NCI-H82 treated with DMSO at 0.1 percent for 48 hours (cell line): ENCODE data around the gene ASB9.
"Not testable (repeated sequence)": the region's sequence is repeated elsewhere in the genome, so short reads cannot be mapped to it uniquely, and the experiment has no call there.

Source experiments
- DNase-seq: peaks from one replicate; lab custom pipeline; 2025; ENCODE audit not compliant: unreplicated experiment; lab: John Stamatoyannopoulos, UW

The ASB9 gene

GRCh38 chrX:15269618-15270521, at the start of gene ASB9:
Gene ASB9, minus strand, starts transcription at chrX:15270083. Its CDS starts 209 bp downstream, at chrX:15269874.
- no peak for DNase-seq

- DNase-seq = no peak
Measured at GRCh38 chrX:15319075-15319474, 49.2 kb upstream of the ASB9 start.

GRCh38 chrX:15315509-15315908, 45.6 kb upstream of the ASB9 start, which contains the start of gene ASB11:
Gene ASB11, minus strand, starts transcription at chrX:15315640. Its CDS starts 35 bp downstream, at chrX:15315605.
- no peak for DNase-seq

GRCh38 chrX:15314472-15314871, 44.6 kb upstream of the ASB9 start:
- no peak for DNase-seq

GRCh38 chrX:15311119-15311518, 41.2 kb upstream of the ASB9 start:
- DNase-seq = no peak

- no peak for DNase-seq
Measured at GRCh38 chrX:15310117-15310516, 40.2 kb upstream of the ASB9 start.

- DNase-seq = not testable (repeated sequence)
Measured at GRCh38 chrX:15305899-15306298, 36.0 kb upstream of the ASB9 start.

- no peak for DNase-seq
Measured at GRCh38 chrX:15301924-15302323, 32.0 kb upstream of the ASB9 start.

- no peak for DNase-seq
Measured at GRCh38 chrX:15299941-15300851, 30.3 kb upstream of the ASB9 start.

- no peak for DNase-seq
Measured at GRCh38 chrX:15298780-15299179, 28.9 kb upstream of the ASB9 start.

- DNase-seq = no peak
Measured at GRCh38 chrX:15298201-15298600, 28.3 kb upstream of the ASB9 start.

GRCh38 chrX:15293451-15293850, 23.6 kb upstream of the ASB9 start:
- no peak for DNase-seq

- DNase-seq = no peak
Measured at GRCh38 chrX:15292861-15293260, 23.0 kb upstream of the ASB9 start.

GRCh38 chrX:15277604-15278003, 7.7 kb upstream of the ASB9 start:
- no peak for DNase-seq

GRCh38 chrX:15274946-15275345, 5.1 kb upstream of the ASB9 start:
- DNase-seq = no peak

GRCh38 chrX:15273275-15273674, 3.4 kb upstream of the ASB9 start:
- not testable (repeated sequence) for DNase-seq

- no peak for DNase-seq
Measured at GRCh38 chrX:15271757-15272156, 1.9 kb upstream of the ASB9 start.

- DNase-seq = no peak
Measured at GRCh38 chrX:15269120-15269519, 763 bp downstream of the ASB9 start.

- no peak for DNase-seq
Measured at GRCh38 chrX:15254852-15255251, 15.0 kb downstream of the ASB9 start.

- DNase-seq = no peak
Measured at GRCh38 chrX:15245896-15246295, 24.0 kb downstream of the ASB9 start.

GRCh38 chrX:15244421-15244820, 25.5 kb downstream of the ASB9 start:
- no peak for DNase-seq
